GM12891 (cell line): ENCODE data around the gene ELP1.
A peak's percentile ranks its signal among the peaks of the same experiment; 100 is the strongest.

Experiments used
- DNase-seq: peaks from one replicate; pipeline ENCODE4 v3.0.0; 2011; ENCODE audit warnings: low spot score; ENCODE audit not compliant: insufficient read length
- FAIRE-seq: peaks from 2 replicates; lab custom pipeline; 2011; peaks lifted over from hg19 to GRCh38; lab: Jason Lieb, UNC
- PAX5 ChIP-seq: IDR thresholded peaks from 2 replicates; pipeline ENCODE4 v1.6.1; 2011; ENCODE audit warnings: low read length, moderate library complexity, mild to moderate bottlenecking; ENCODE audit not compliant: insufficient read depth, severe bottlenecking
- POLR2A ChIP-seq: IDR thresholded peaks from 2 replicates; pipeline ENCODE4 v1.6.1; 2011; ENCODE audit warnings: low read depth, low read length, control low read depth
- POLR2AphosphoS5 ChIP-seq: IDR thresholded peaks from 2 replicates; pipeline ENCODE4 v1.6.1; 2011; ENCODE audit warnings: low read depth, low read length, control low read depth
- POU2F2 ChIP-seq: IDR thresholded peaks from 2 replicates; pipeline ENCODE4 v1.6.1; 2011; ENCODE audit warnings: low read depth, mild to moderate bottlenecking, control low read depth, low read length, moderate library complexity
- SPI1 ChIP-seq: IDR thresholded peaks from 2 replicates; pipeline ENCODE4 v1.6.1; 2011; ENCODE audit warnings: low read depth, low read length, control low read depth
- TAF1 ChIP-seq: IDR thresholded peaks from 2 replicates; pipeline ENCODE4 v1.6.1; 2011; ENCODE audit warnings: low read depth, low read length, control low read depth

ELP1 gene

GRCh38 chr9:108867116-108867515 is 66.8 kb downstream of the ELP1 start:
- no peak for DNase-seq
- FAIRE-seq: no peak
- TF ChIP-seq POU2F2: no peak
- no peak for TF ChIP-seq POLR2AphosphoS5
- no peak for TF ChIP-seq TAF1
- TF ChIP-seq PAX5: no peak
- no peak for TF ChIP-seq POLR2A
- TF ChIP-seq SPI1: no peak

GRCh38 chr9:108866001-108866420 is 67.9 kb downstream of the ELP1 start:
- FAIRE-seq (no peak), DNase-seq (no peak)
- no peak for TF ChIP-seq POLR2AphosphoS5
- no peak for TF ChIP-seq SPI1
- no peak for TF ChIP-seq POLR2A
- no peak for TF ChIP-seq PAX5
- TF ChIP-seq POU2F2: no peak
- no peak for TF ChIP-seq TAF1

GRCh38 chr9:108865037-108865436 is 68.9 kb downstream of the ELP1 start:
- no peak for TF ChIP-seq SPI1
- no peak for TF ChIP-seq POU2F2
- TF ChIP-seq POLR2A: no peak
- no peak for TF ChIP-seq POLR2AphosphoS5
- no peak for TF ChIP-seq PAX5
- TF ChIP-seq TAF1: no peak
- no peak for FAIRE-seq

GRCh38 chr9:108864446-108864845 is 69.5 kb downstream of the ELP1 start:
- TF ChIP-seq TAF1 (no peak), POU2F2 (no peak), PAX5 (no peak), POLR2AphosphoS5 (no peak), SPI1 (no peak), POLR2A (no peak)
- DNase-seq (no peak), FAIRE-seq (no peak)

More at GRCh38 chr9:108865037-108865436, 68.9 kb downstream of the ELP1 start:
- DNase-seq: no peak

- FAIRE-seq: peak; percentile 28
- DNase-seq: no peak
- TF ChIP-seq TAF1 (no peak), POLR2A (no peak), SPI1 (no peak), POLR2AphosphoS5 (no peak), POU2F2 (no peak), PAX5 (no peak)
These were observed 70.0 kb downstream of the ELP1 start for GRCh38 chr9:108863891-108864290.

- FAIRE-seq: no peak
- TF ChIP-seq TAF1 (no peak), POLR2A (no peak), POU2F2 (no peak), POLR2AphosphoS5 (no peak), PAX5 (no peak), SPI1 (no peak)
- no peak for DNase-seq
These were observed 71.9 kb downstream of the ELP1 start, which contains the start of gene ACTL7A for GRCh38 chr9:108861997-108862396. TSS of gene ACTL7A (plus strand) at chr9:108862266. CDS start at chr9:108862323, 57 bp downstream.

- TF ChIP-seq POU2F2 (no peak), SPI1 (no peak), TAF1 (no peak), POLR2A (no peak), POLR2AphosphoS5 (no peak), PAX5 (no peak)
- DNase-seq: no peak
- no peak for FAIRE-seq
These were observed 72.5 kb downstream of the ELP1 start for GRCh38 chr9:108861464-108861863.

GRCh38 chr9:108860764-108861163 is 73.2 kb downstream of the ELP1 start:
- TF ChIP-seq POU2F2: no peak
- TF ChIP-seq PAX5: no peak
- no peak for TF ChIP-seq TAF1
- no peak for TF ChIP-seq POLR2AphosphoS5
- TF ChIP-seq POLR2A: no peak
- TF ChIP-seq SPI1: no peak
- FAIRE-seq (no peak), DNase-seq (no peak)

GRCh38 chr9:108860354-108860753 is 73.6 kb downstream of the ELP1 start:
- DNase-seq (no peak), FAIRE-seq (no peak)
- TF ChIP-seq POLR2AphosphoS5: no peak
- TF ChIP-seq PAX5: no peak
- TF ChIP-seq SPI1: no peak
- no peak for TF ChIP-seq POLR2A
- TF ChIP-seq TAF1: no peak
- TF ChIP-seq POU2F2: no peak
